ENCODE measurements around the gene MAGI1.

- TF ChIP-seq, protein P1, sequence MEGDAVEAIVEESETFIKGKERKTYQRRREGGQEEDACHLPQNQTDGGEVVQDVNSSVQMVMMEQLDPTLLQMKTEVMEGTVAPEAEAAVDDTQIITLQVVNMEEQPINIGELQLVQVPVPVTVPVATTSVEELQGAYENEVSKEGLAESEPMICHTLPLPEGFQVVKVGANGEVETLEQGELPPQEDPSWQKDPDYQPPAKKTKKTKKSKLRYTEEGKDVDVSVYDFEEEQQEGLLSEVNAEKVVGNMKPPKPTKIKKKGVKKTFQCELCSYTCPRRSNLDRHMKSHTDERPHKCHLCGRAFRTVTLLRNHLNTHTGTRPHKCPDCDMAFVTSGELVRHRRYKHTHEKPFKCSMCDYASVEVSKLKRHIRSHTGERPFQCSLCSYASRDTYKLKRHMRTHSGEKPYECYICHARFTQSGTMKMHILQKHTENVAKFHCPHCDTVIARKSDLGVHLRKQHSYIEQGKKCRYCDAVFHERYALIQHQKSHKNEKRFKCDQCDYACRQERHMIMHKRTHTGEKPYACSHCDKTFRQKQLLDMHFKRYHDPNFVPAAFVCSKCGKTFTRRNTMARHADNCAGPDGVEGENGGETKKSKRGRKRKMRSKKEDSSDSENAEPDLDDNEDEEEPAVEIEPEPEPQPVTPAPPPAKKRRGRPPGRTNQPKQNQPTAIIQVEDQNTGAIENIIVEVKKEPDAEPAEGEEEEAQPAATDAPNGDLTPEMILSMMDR (IDR thresholded peaks at IDR 0.05), result no peak
- TF ChIP-seq POLR2A (IDR thresholded peaks at IDR 0.05), result no peak
- TF ChIP-seq EP300 (IDR thresholded peaks at IDR 0.05), result no peak
- TF ChIP-seq POLR2AphosphoS5 (IDR thresholded peaks at IDR 0.05), result no peak
Measured at GRCh38 chr3:65305836-65306235, 732.9 kb downstream of the MAGI1 start.
